ENCODE measurements around the gene RTKN2.

GRCh38 chr10:62309254-62309653, 40.6 kb upstream of the RTKN2 start:
- TF ChIP-seq CTCF (IDR thresholded peaks at IDR 0.05; ENCODE audit: low read depth, low read length) (no peak), EZH2phosphoT487 (IDR thresholded peaks at IDR 0.05; ENCODE audit: low read depth) (no peak)
